Tibial nerve (tissue), 4 donors: ENCODE results near the gene MARK4. TPM values are rescaled to one million over a fixed set of nuclear protein-coding genes. Genes with fewer than 3 reads are reported as not detected.

Experiments
- DNase-seq, 2 donors: peaks; one replicate each; pipeline ENCODE4 v3.0.0-alpha.2; 2019; ENCODE audit warnings: low spot score in 2 of 2
- H3K27ac ChIP-seq, 4 donors: fragments of 200-600 bp; sonication (generic) in 3 of 4; one replicate each; pipeline ENCODE4 v1.5.1; 2017 to 2019; ENCODE audit warnings: mild to moderate bottlenecking in 1 of 4
- H3K27me3 ChIP-seq, 2 donors: fragments of 200-600 bp; sonication (generic) in 1 of 2; one replicate each; pipeline versions ENCODE4 v1.5.1 to v1.6.0; 2017 to 2019
- H3K36me3 ChIP-seq, 3 donors: fragments of 200-600 bp; sonication (generic); one replicate each; pipeline ENCODE4 v1.5.1; 2018 to 2019
- H3K4me1 ChIP-seq, 4 donors: fragments of 200-600 bp; sonication (generic) in 3 of 4; one replicate each; pipeline ENCODE4 v1.5.1; 2017 to 2019
- H3K4me3 ChIP-seq, 4 donors: fragments of 200-600 bp; sonication (generic) in 3 of 4; one replicate each; pipeline ENCODE4 v1.5.1; 2017 to 2019; ENCODE audit warnings: mild to moderate bottlenecking in 1 of 4, moderate library complexity in 1 of 4
- H3K9me3 ChIP-seq, 4 donors: fragments of 200-600 bp; sonication (generic) in 3 of 4; one replicate each; pipeline ENCODE4 v1.5.1; 2017 to 2019
- CTCF ChIP-seq, 5 experiments: fragments of 200-600 bp in 3 of 5; fragments of 450-650 bp in 2 of 5; sonication (generic) in 3 of 5; IDR thresholded peaks; one replicate each; pipeline ENCODE4 v1.5.1; 2016 to 2019; ENCODE audit warnings: antibody characterized with exemption in 5 of 5, mild to moderate bottlenecking in 3 of 5, moderate library complexity in 2 of 5
- EP300 ChIP-seq, 2 donors: sonication (generic); formaldehyde crosslinking; IDR thresholded peaks; one replicate each; pipeline ENCODE4 v1.6.1; 2017; ENCODE audit warnings: antibody characterized with exemption in 2 of 2, mild to moderate bottlenecking in 1 of 2
- POLR2A ChIP-seq, 2 donors: fragments of 450-650 bp; IDR thresholded peaks; one replicate each; pipeline ENCODE4 v1.6.1; 2017; ENCODE audit warnings: antibody characterized with exemption in 2 of 2, mild to moderate bottlenecking in 2 of 2, moderate library complexity in 2 of 2
- WGBS, 2 donors: methylation state at CpG; one replicate each; pipeline ENCODE4 v1.1.5; 2018; 5-methylcytosine and 5-hydroxymethylcytosine counted together
- total RNA-seq, 4 donors: library from RNA; depleted of rRNA; stranded (reverse); fragments of >200 nt; gene quantifications; one replicate each; pipeline ENCODE4 v1.1.0, GENCODE V29; 2016

MARK4 gene
- total RNA-seq, 4 donors from 2014 or later = 12.1 to 34.8 (median 25.9) TPM

DNA sequence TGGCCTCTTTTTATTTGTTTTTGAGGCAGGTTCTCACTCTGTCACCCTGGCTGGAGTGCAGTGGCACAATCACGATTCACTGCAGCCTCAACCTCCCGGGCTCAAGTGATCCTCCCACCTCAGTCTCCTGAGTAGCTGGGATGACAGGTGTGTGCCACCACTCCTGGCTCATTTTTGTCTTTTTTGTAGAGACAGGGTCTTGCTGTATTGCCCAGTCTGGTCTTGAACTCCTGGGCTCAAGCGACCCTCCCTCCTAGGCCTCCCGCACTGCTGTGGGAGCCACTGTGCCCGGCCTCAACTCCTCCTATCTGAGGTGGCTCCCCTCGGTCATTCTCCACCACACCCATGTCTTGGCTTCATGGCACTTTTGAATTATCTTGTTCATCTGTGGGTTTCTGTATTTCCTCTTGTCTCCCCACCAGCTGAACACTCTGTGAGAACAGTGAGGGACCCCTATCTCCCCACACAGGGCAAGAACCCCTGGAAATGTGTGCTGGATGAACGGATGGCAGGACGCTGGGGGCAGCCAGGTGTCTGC, 63.7 kb downstream of the MARK4 start:
- TF ChIP-seq EP300 (IDR thresholded peaks at IDR 0.05) = no peak
- no peak for TF ChIP-seq POLR2A (IDR thresholded peaks at IDR 0.05)
- TF ChIP-seq CTCF (IDR thresholded peaks at IDR 0.05) = no peak
- 69 to 79% methylated on average over 8 of the region's 8 CpGs for WGBS, 2 donors
- no peaks in the 10 kb centered on the region for H3K36me3 ChIP-seq
- H3K27ac ChIP-seq = no peak overlapping the region
- DNase-seq = no peak
- H3K4me3 ChIP-seq = no peak overlapping the region
- no peaks in the 10 kb centered on the region for H3K4me1 ChIP-seq
- H3K9me3 ChIP-seq = no peaks in the 10 kb centered on the region
- H3K27me3 ChIP-seq = peaks cover 0 to 55% of the 10 kb centered on the region in 2 donors

- no peak for DNase-seq
- Histone ChIP-seq H3K27ac (no peak overlapping the region), H3K36me3 (no peaks in the 10 kb centered on the region), H3K4me3 (no peak overlapping the region), H3K27me3 (peaks cover 0 to 55% of the 10 kb centered on the region in 2 donors), H3K4me1 (no peaks in the 10 kb centered on the region), H3K9me3 (no peaks in the 10 kb centered on the region)
- TF ChIP-seq CTCF (IDR thresholded peaks at IDR 0.05) (no peak), EP300 (IDR thresholded peaks at IDR 0.05) (no peak), POLR2A (IDR thresholded peaks at IDR 0.05) (no peak)
- 44 to 55% methylated on average over 21 of the region's 21 CpGs for WGBS, 2 donors
Observed at GRCh38 chr19:45315304-45315703, 64.2 kb downstream of the MARK4 start.

DNA sequence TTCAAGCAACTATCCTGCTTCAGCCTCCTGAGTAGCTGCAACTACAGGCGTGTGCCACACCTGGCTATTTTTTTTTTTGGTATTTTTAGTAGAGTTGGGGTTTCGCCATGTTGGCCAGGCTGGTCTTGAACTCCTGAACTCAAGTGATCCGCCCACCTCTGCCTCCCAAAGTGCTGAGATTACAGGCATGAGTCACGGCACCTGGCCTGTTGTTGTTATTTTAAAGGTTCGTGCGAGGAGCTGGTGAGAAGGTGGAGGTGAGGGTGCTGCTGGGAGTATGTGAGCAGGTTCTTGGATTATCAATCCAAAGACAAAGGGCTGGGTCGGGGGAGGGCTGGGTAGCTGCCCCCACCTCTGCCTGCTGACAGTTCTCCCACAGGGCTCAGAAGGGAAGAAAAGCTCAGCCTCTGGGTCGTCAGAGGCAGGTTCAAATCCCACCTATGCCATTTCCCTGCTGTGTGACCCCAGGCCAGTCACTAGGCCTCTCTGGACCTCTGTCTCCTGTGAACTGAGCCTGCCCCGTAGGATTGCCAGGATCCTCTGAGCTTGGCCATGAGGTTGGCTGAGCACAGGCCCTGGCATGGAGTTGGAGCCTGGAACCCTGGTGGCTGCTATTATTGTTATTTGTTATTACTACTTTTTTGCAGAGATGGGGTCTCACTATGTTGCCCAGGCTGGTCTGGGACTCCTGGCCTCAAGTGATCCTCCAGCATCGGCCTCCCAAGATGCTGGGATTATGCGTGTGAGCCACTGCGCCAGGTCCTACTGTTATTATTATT, 70.1 kb downstream of the MARK4 start:
- 88 to 89% methylated on average over 12 of the region's 12 CpGs for WGBS, 2 donors
- TF ChIP-seq CTCF (IDR thresholded peaks at IDR 0.05) (no peak), EP300 (IDR thresholded peaks at IDR 0.05) (no peak), POLR2A (IDR thresholded peaks at IDR 0.05) (no peak)
- Histone ChIP-seq H3K9me3 (no peaks in the 10 kb centered on the region), H3K27ac (no peak overlapping the region), H3K27me3 (peaks cover 0 to 76% of the 10 kb centered on the region in 2 donors), H3K4me3 (no peak overlapping the region), H3K36me3 (no peaks in the 10 kb centered on the region), H3K4me1 (peaks cover 0 to 12% (median 0%) of the 10 kb centered on the region in 4 donors)
- no peak for DNase-seq

GRCh38 chr19:45321848-45322247, 70.8 kb downstream of the MARK4 start:
- Histone ChIP-seq H3K4me3 (no peak overlapping the region), H3K9me3 (no peaks in the 10 kb centered on the region), H3K4me1 (peaks cover 0 to 16% (median 0%) of the 10 kb centered on the region in 4 donors), H3K36me3 (no peaks in the 10 kb centered on the region), H3K27me3 (peaks cover 0 to 70% of the 10 kb centered on the region in 2 donors), H3K27ac (no peak overlapping the region)
- no peak for TF ChIP-seq POLR2A (IDR thresholded peaks at IDR 0.05)
- TF ChIP-seq EP300 (IDR thresholded peaks at IDR 0.05) = no peak
- no peak for TF ChIP-seq CTCF (IDR thresholded peaks at IDR 0.05)
- no peak for DNase-seq
- WGBS, 2 donors = 42 to 47% methylated on average over 2 to 7 of the region's 7 CpGs

DNA sequence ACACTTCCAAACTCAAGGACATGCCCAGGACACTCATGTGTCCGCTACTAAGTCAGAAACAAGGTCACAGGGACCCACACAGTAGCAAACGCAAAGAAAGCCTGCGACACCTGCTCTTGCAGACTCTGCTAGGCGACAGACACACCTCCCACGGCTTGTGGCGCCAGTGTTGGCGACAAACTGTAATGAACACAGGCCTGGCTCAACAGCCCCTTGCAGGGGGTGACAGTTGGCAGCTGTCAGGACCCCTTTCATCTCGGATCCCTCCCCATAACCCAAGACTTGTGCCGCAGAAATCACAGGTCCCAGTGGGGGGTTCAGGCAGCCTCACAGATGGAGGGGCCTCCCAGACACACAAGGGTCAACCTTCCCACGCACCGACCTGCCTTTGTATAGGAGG, 71.2 kb downstream of the MARK4 start:
- Histone ChIP-seq H3K36me3 (no peaks in the 10 kb centered on the region), H3K4me1 (peaks cover 0 to 16% (median 0%) of the 10 kb centered on the region in 4 donors), H3K9me3 (no peaks in the 10 kb centered on the region), H3K27ac (no peak overlapping the region), H3K4me3 (no peak overlapping the region), H3K27me3 (peaks cover 0 to 65% of the 10 kb centered on the region in 2 donors)
- WGBS, 2 donors = 45% methylated on average over 11 of the region's 11 CpGs
- TF ChIP-seq POLR2A (IDR thresholded peaks at IDR 0.05) (no peak), EP300 (IDR thresholded peaks at IDR 0.05) (no peak), CTCF (IDR thresholded peaks at IDR 0.05) (no peak)
- DNase-seq = no peak
